K562 (cell line): Measurements from ENCODE around the gene GAPDH. TPM values are rescaled to one million over a fixed set of nuclear protein-coding genes. Genes with fewer than 3 reads are reported as not detected.
A peak's percentile ranks its signal among the peaks of the same experiment; 100 is the strongest.

Experiments
- CTBP1 ChIP-seq: fragments of 450-650 bp; IDR thresholded peaks from 2 replicates; pipeline ENCODE4 v1.6.1; 2016; ENCODE audit warnings: borderline replicate concordance
- FIP1L1 ChIP-seq: fragments of 200-400 bp; formaldehyde crosslinking; IDR thresholded peaks from 2 replicates; pipeline ENCODE4 v1.6.1; 2018; ENCODE audit warnings: mild to moderate bottlenecking, low read depth, low read length; ENCODE audit not compliant: poor library complexity, severe bottlenecking
- FOSL1 ChIP-seq: fragments of 200-800 bp; sonication (Bioruptor generic); conservative IDR thresholded peaks from 2 replicates; pipeline ENCODE4 v1.6.1; 2016; ENCODE audit warnings: missing genetic modification characterization, missing compliant biosample characterization
- FOXM1 ChIP-seq, 2 experiments: fragments of 450-650 bp in 1 of 2; sonication (generic) in 1 of 2; formaldehyde crosslinking in 1 of 2; IDR thresholded peaks; 2 replicates each; pipeline versions ENCODE4 v1.6.1 to v1.9.0; 2017 to 2022; ENCODE audit warnings: low read depth in 2 of 2, mild to moderate bottlenecking in 2 of 2, missing genetic modification reagents in 1 of 2, moderate library complexity in 1 of 2
- MAFF ChIP-seq: IDR thresholded peaks from 2 replicates; pipeline ENCODE4 v1.6.1; 2012; ENCODE audit warnings: low read length, improper control_type of control experiment
- MEIS2 ChIP-seq: fragments of 450-650 bp; IDR thresholded peaks from 2 replicates; pipeline ENCODE4 v1.6.1; 2014; ENCODE audit warnings: mild to moderate bottlenecking; ENCODE audit not compliant: partially characterized antibody
- MTA3 ChIP-seq: fragments of 450-650 bp; formaldehyde crosslinking; IDR thresholded peaks from 2 replicates; pipeline ENCODE4 v1.6.1; 2017; ENCODE audit warnings: mild to moderate bottlenecking, borderline replicate concordance
- NUFIP1 ChIP-seq: fragments of 450-650 bp; IDR thresholded peaks from 2 replicates; pipeline ENCODE4 v1.6.1; 2018; ENCODE audit not compliant: partially characterized antibody
- POLR2A ChIP-seq: fragments of 450-650 bp; conservative IDR thresholded peaks from 2 replicates; pipeline ENCODE4 v1.6.1; 2016
- SMARCE1 ChIP-seq: fragments of 450-650 bp; IDR thresholded peaks from 2 replicates; pipeline ENCODE4 v1.7.1; 2016; ENCODE audit warnings: mild to moderate bottlenecking
- ZEB2 ChIP-seq: fragments of 450-650 bp; IDR thresholded peaks from 2 replicates; pipeline ENCODE4 v1.6.1; 2016
- polyA plus RNA-seq, 8 experiments: library from polyadenylated mRNA; depleted of rRNA in 4 of 8; stranded (reverse) in 5 of 8; unstranded in 3 of 8; fragments of >200 nt; fragmentation: Nextera tagmentation in 2 of 8; fragmentation: Illumina TruSeq in 1 of 8; extraction: Ambion mirVana in 2 of 8; extraction: Trizol in 1 of 8; gene quantifications; 2 replicates each; pipeline versions ENCODE4 v1.2.1 to v1.2.3, GENCODE V29; 2011 to 2014; ENCODE audit warnings: inconsistent platforms in 1 of 8, missing spikeins in 1 of 8
- total RNA-seq, 7 experiments: library from RNA; depleted of rRNA in 6 of 7; stranded (reverse); fragments of >200 nt in 6 of 7; fragmentation: Illumina TruSeq in 2 of 7; extraction: Trizol in 2 of 7; gene quantifications; 2 replicates each; pipeline versions ENCODE4 v1.2.1 to v1.2.3, GENCODE V29; 2011 to 2021; ENCODE audit warnings: low replicate concordance in 1 of 7
- TF ChIP-seq, protein P1 (sequence below): fragments of 250-450 bp; sonication (Bioruptor Pico); IDR thresholded peaks from 2 replicates; pipeline ENCODE4 v1.8.0; 2021; ENCODE audit warnings: mild to moderate bottlenecking, moderate library complexity
- TF ChIP-seq, protein P2 (sequence below): fragments of 450-650 bp; IDR thresholded peaks from 2 replicates; pipeline ENCODE4 v1.6.1; 2016
- TF ChIP-seq, protein P3 (sequence below): fragments of 450-650 bp; IDR thresholded peaks from 2 replicates; pipeline ENCODE4 v1.7.1; 2018; ENCODE audit warnings: mild to moderate bottlenecking, low read depth; ENCODE audit not compliant: partially characterized antibody
- TF ChIP-seq, protein P4 (sequence below): fragments of 450-650 bp; IDR thresholded peaks from 2 replicates; pipeline ENCODE4 v1.6.1; 2018; ENCODE audit not compliant: partially characterized antibody
- TF ChIP-seq, protein P5 (sequence below): fragments of 250-450 bp; sonication (Bioruptor Pico); IDR thresholded peaks from 2 replicates; pipeline ENCODE4 v1.4.0; 2020; ENCODE audit warnings: borderline replicate concordance

Gene GAPDH
- total and polyA plus RNA-seq, 9 of the 15 experiments (the other 6 are each of a cell fraction or from before 2014, with no cell fraction given): 2,206 to 6,793 (median 4,217) TPM

DNA sequence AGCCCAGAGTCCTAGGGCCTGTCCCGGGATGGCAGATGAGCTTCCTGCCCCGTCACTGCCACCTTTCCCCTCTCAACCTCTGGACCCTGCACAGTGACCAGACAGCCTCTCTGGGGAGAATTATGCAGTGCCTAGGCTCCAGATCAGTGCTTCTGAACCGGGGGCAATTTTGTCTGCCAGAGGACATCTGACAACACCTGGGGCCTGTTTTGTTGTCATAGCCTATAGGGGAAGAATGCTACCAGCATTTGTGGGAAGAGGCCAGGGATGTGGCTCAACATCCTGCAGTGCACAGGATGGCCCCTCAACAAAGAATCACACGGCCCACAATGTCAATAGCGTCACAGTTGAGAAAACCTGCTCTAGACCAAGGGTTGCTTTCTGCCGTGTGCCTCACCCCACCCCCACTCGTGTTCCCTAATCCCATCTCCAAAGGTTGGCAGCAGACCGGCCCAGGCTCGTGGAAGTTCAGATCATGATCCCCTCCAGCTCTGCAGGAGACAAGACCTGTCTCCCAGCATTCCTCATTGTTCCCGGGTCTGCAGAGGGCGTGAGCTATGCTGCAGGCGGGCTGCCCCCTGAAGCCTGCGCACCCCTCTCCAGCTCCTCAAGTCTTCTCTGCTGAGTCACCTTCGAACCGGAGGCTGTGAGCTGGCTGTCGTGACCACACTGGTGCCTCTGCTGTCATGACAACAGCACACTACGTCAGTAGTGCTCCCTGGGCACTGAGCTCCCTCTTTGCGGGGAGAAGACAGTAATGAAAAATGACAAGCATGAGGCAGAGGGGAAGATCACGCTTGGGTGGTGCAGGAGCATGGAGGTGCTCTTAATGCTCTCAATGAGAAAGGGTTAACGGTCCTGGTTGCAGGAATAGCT is 2.0 kb upstream of the GAPDH start (continued):
- TF ChIP-seq, protein P1, sequence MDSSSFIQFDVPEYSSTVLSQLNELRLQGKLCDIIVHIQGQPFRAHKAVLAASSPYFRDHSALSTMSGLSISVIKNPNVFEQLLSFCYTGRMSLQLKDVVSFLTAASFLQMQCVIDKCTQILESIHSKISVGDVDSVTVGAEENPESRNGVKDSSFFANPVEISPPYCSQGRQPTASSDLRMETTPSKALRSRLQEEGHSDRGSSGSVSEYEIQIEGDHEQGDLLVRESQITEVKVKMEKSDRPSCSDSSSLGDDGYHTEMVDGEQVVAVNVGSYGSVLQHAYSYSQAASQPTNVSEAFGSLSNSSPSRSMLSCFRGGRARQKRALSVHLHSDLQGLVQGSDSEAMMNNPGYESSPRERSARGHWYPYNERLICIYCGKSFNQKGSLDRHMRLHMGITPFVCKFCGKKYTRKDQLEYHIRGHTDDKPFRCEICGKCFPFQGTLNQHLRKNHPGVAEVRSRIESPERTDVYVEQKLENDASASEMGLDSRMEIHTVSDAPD (CRISPR knock-in tag): no peak
- TF ChIP-seq MEIS2 (peak; percentile 76), NUFIP1 (no peak), MTA3 (peak; percentile 68; the same call in 1 of the 2 replicates), SMARCE1 (0 out of 2 replicates have a peak, but pooled peaks have one; percentile 47), FOSL1 (tag) (peak; percentile 76), ZEB2 (no peak), POLR2A (peak; percentile 60), CTBP1 (peak; percentile 43; the same call in 1 of the 2 replicates), FIP1L1 (no peak), FOXM1 (IDR thresholded peaks at IDR 0.05; ENCODE audit: low read depth) (no peak), FOXM1 (CRISPR knock-in tag; IDR thresholded peaks at IDR 0.05; ENCODE audit: low read depth) (no peak), MAFF (peak; percentile 69)
- TF ChIP-seq, protein P2, sequence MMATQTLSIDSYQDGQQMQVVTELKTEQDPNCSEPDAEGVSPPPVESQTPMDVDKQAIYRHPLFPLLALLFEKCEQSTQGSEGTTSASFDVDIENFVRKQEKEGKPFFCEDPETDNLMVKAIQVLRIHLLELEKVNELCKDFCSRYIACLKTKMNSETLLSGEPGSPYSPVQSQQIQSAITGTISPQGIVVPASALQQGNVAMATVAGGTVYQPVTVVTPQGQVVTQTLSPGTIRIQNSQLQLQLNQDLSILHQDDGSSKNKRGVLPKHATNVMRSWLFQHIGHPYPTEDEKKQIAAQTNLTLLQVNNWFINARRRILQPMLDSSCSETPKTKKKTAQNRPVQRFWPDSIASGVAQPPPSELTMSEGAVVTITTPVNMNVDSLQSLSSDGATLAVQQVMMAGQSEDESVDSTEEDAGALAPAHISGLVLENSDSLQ: peak; percentile 53
- TF ChIP-seq, protein P3, sequence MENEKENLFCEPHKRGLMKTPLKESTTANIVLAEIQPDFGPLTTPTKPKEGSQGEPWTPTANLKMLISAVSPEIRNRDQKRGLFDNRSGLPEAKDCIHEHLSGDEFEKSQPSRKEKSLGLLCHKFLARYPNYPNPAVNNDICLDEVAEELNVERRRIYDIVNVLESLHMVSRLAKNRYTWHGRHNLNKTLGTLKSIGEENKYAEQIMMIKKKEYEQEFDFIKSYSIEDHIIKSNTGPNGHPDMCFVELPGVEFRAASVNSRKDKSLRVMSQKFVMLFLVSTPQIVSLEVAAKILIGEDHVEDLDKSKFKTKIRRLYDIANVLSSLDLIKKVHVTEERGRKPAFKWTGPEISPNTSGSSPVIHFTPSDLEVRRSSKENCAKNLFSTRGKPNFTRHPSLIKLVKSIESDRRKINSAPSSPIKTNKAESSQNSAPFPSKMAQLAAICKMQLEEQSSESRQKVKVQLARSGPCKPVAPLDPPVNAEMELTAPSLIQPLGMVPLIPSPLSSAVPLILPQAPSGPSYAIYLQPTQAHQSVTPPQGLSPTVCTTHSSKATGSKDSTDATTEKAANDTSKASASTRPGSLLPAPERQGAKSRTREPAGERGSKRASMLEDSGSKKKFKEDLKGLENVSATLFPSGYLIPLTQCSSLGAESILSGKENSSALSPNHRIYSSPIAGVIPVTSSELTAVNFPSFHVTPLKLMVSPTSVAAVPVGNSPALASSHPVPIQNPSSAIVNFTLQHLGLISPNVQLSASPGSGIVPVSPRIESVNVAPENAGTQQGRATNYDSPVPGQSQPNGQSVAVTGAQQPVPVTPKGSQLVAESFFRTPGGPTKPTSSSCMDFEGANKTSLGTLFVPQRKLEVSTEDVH: peak; percentile 35
- TF ChIP-seq, protein P4, sequence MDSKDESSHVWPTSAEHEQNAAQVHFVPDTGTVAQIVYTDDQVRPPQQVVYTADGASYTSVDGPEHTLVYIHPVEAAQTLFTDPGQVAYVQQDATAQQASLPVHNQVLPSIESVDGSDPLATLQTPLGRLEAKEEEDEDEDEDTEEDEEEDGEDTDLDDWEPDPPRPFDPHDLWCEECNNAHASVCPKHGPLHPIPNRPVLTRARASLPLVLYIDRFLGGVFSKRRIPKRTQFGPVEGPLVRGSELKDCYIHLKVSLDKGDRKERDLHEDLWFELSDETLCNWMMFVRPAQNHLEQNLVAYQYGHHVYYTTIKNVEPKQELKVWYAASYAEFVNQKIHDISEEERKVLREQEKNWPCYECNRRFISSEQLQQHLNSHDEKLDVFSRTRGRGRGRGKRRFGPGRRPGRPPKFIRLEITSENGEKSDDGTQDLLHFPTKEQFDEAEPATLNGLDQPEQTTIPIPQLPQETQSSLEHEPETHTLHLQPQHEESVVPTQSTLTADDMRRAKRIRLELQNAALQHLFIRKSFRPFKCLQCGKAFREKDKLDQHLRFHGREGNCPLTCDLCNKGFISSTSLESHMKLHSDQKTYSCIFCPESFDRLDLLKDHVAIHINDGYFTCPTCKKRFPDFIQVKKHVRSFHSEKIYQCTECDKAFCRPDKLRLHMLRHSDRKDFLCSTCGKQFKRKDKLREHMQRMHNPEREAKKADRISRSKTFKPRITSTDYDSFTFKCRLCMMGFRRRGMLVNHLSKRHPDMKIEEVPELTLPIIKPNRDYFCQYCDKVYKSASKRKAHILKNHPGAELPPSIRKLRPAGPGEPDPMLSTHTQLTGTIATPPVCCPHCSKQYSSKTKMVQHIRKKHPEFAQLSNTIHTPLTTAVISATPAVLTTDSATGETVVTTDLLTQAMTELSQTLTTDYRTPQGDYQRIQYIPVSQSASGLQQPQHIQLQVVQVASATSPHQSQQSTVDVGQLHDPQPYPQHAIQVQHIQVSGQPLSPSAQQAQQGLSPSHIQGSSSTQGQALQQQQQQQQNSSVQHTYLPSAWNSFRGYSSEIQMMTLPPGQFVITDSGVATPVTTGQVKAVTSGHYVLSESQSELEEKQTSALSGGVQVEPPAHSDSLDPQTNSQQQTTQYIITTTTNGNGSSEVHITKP: peak; percentile 60
- TF ChIP-seq, protein P5, sequence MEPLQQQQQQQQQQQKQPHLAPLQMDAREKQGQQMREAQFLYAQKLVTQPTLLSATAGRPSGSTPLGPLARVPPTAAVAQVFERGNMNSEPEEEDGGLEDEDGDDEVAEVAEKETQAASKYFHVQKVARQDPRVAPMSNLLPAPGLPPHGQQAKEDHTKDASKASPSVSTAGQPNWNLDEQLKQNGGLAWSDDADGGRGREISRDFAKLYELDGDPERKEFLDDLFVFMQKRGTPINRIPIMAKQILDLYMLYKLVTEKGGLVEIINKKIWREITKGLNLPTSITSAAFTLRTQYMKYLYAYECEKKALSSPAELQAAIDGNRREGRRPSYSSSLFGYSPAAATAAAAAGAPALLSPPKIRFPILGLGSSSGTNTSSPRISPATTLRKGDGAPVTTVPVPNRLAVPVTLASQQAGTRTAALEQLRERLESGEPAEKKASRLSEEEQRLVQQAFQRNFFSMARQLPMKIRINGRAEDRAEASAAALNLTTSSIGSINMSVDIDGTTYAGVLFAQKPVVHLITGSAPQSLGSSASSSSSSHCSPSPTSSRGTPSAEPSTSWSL (CRISPR knock-in tag): no peak
